Neuronal stem cell (in vitro differentiated cells): Measurements from ENCODE around the gene CAMK4.

Source experiments
- DNase-seq: peaks from one replicate; pipeline ENCODE4 v3.0.0-alpha.2; 2013; ENCODE audit warnings: low spot score
- H2AFZ ChIP-seq: one replicate; pipeline ENCODE4 v1.6.1; 2013; ENCODE audit warnings: mild to moderate bottlenecking, low read length, inconsistent platforms
- H2AK5ac ChIP-seq: 2 replicates; pipeline ENCODE4 v1.6.1; 2013; ENCODE audit warnings: low read depth, mild to moderate bottlenecking, inconsistent platforms, low read length, moderate library complexity, mixed read lengths
- H2BK120ac ChIP-seq: 2 replicates; pipeline ENCODE4 v1.6.1; 2013; ENCODE audit warnings: low read depth, mild to moderate bottlenecking, inconsistent platforms, low read length, moderate library complexity, mixed read lengths
- H2BK12ac ChIP-seq: one replicate; pipeline ENCODE4 v1.6.1; 2013; ENCODE audit warnings: low read length, inconsistent platforms
- H2BK15ac ChIP-seq: 2 replicates; pipeline ENCODE4 v1.6.1; 2013; ENCODE audit warnings: mild to moderate bottlenecking, low read length, inconsistent platforms, mixed read lengths
- H2BK5ac ChIP-seq: one replicate; pipeline ENCODE4 v1.6.1; 2013; ENCODE audit warnings: inconsistent platforms, mild to moderate bottlenecking, low read length, moderate library complexity
- H3K14ac ChIP-seq: one replicate; pipeline ENCODE4 v1.6.1; 2013; ENCODE audit warnings: low read length, inconsistent platforms
- H3K18ac ChIP-seq: 2 replicates; pipeline ENCODE4 v1.6.1; 2013; ENCODE audit warnings: low read length, inconsistent platforms
- H3K23ac ChIP-seq: 2 replicates; pipeline ENCODE4 v1.6.1; 2013; ENCODE audit warnings: low read depth, mild to moderate bottlenecking, mixed read lengths, low read length, inconsistent platforms; ENCODE audit not compliant: poor library complexity
- H3K27ac ChIP-seq: replicated peaks from 3 replicates; pipeline ENCODE4 v1.5.1; 2013; ENCODE audit warnings: low read length, inconsistent platforms
- H3K27me3 ChIP-seq, 3 experiments: 2 replicates each; pipeline ENCODE4 v1.6.1; 2013; ENCODE audit warnings: low read length in 3 of 3, mild to moderate bottlenecking in 2 of 3, inconsistent platforms in 1 of 3, low read depth in 1 of 3, mixed read lengths in 1 of 3, moderate library complexity in 1 of 3; ENCODE audit not compliant: control insufficient read depth in 3 of 3, insufficient read depth in 3 of 3
- H3K36me3 ChIP-seq, 2 donors: replicated peaks in 1 of 2; 2 replicates each; pipeline ENCODE4 v1.6.1; 2013; ENCODE audit warnings: low read length in 2 of 2; ENCODE audit not compliant: control insufficient read depth in 2 of 2, insufficient read depth in 2 of 2
- H3K4ac ChIP-seq: 2 replicates; pipeline ENCODE4 v1.6.1; 2013; ENCODE audit warnings: inconsistent platforms, mild to moderate bottlenecking, low read length, moderate library complexity
- H3K4me1 ChIP-seq, 2 donors: 1 replicate in 1 of 2; 2 replicates in 1 of 2; pipeline ENCODE4 v1.6.1; 2013; ENCODE audit warnings: low read length in 2 of 2, low read depth in 1 of 2; ENCODE audit not compliant: control insufficient read depth in 2 of 2, insufficient read depth in 1 of 2
- H3K4me2 ChIP-seq: one replicate; pipeline ENCODE4 v1.6.1; 2013; ENCODE audit warnings: mild to moderate bottlenecking, low read length, inconsistent platforms; ENCODE audit not compliant: insufficient read depth, poor library complexity, severe bottlenecking
- H3K4me3 ChIP-seq, 2 donors: 2 replicates each; pipeline ENCODE4 v1.5.1; 2013; ENCODE audit warnings: low read length in 2 of 2, mild to moderate bottlenecking in 2 of 2, inconsistent platforms in 1 of 2, moderate library complexity in 1 of 2
- H3K79me1 ChIP-seq: one replicate; pipeline ENCODE4 v1.6.1; 2013; ENCODE audit warnings: low read depth, mild to moderate bottlenecking, inconsistent platforms, low read length, moderate library complexity
- H3K9ac ChIP-seq: one replicate; pipeline ENCODE4 v1.6.1; 2013; ENCODE audit warnings: mild to moderate bottlenecking, low read depth, low read length, inconsistent platforms; ENCODE audit not compliant: poor library complexity
- H3K9me3 ChIP-seq, 2 donors: replicated peaks in 1 of 2; 2 replicates each; pipeline versions ENCODE3 to v1.6.1; 2013; ENCODE audit warnings: low read length in 2 of 2, mild to moderate bottlenecking in 2 of 2, inconsistent platforms in 1 of 2, low read depth in 1 of 2, mixed read lengths in 1 of 2, moderate library complexity in 1 of 2; ENCODE audit not compliant: control insufficient read depth in 2 of 2, insufficient read depth in 1 of 2
- H4K8ac ChIP-seq: one replicate; pipeline ENCODE4 v1.6.1; 2013; ENCODE audit warnings: low read depth, mild to moderate bottlenecking, inconsistent platforms, low read length, moderate library complexity
- H4K91ac ChIP-seq: one replicate; pipeline ENCODE4 v1.6.1; 2013; ENCODE audit warnings: low read length, low read depth, mild to moderate bottlenecking, inconsistent platforms; ENCODE audit not compliant: poor library complexity
- WGBS, 2 donors: extraction: QIAGEN DNeasy Blood & Tissue Kit; methylation state at CpG; one replicate each; pipeline ENCODE4 v1.1.7; 2013; ENCODE audit warnings: missing lambda C conversion rate in 2 of 2, mixed read lengths in 1 of 2; ENCODE audit not compliant: insufficient read length in 2 of 2, insufficient replicate concordance in 1 of 2; ENCODE audit errors: extremely low coverage in 2 of 2; 5-methylcytosine and 5-hydroxymethylcytosine counted together

The CAMK4 gene

GRCh38 chr5:111242606-111243005, 18.4 kb downstream of the CAMK4 start:
- DNase-seq: no peak
- Histone ChIP-seq H3K4me3 (no peak overlapping the region), H3K4me2 (no peak overlapping the region), H2AFZ (no peak overlapping the region), H2BK15ac (no peak overlapping the region), H3K27me3 (no peaks in the 10 kb centered on the region), H3K4me1 (peaks cover 0 to under 1% of the 10 kb centered on the region in 2 donors), H3K14ac (no peak overlapping the region), H3K27ac (no peak overlapping the region), H3K79me1 (no peaks in the 10 kb centered on the region), H3K18ac (no peak overlapping the region), H3K9me3 (no peaks in the 10 kb centered on the region), H3K4ac (no peak overlapping the region), H2AK5ac (no peak overlapping the region), H4K91ac (no peak overlapping the region), H3K23ac (no peak overlapping the region), H2BK5ac (no peak overlapping the region), H2BK120ac (no peak overlapping the region), H4K8ac (no peak overlapping the region), H2BK12ac (no peak overlapping the region), H3K9ac (no peak overlapping the region), H3K36me3 (no peaks in the 10 kb centered on the region)
- WGBS, 2 donors: no CpG with 5 or more reads among the region's 10 CpGs

- H4K91ac ChIP-seq: no peak overlapping the region
- H3K4me3 ChIP-seq: no peak overlapping the region
- H2BK120ac ChIP-seq: no peak overlapping the region
- no peak overlapping the region for H4K8ac ChIP-seq
- no peak overlapping the region for H3K9ac ChIP-seq
- no peak overlapping the region for H2BK5ac ChIP-seq
- no peaks in the 10 kb centered on the region for H3K79me1 ChIP-seq
- no peak overlapping the region for H2AFZ ChIP-seq
- WGBS, 2 donors: no CpG with 5 or more reads among the region's 1 CpG
- no peak for DNase-seq
- no peak overlapping the region for H3K4ac ChIP-seq
- no peaks in the 10 kb centered on the region for H3K4me1 ChIP-seq
- H3K27me3 ChIP-seq: no peaks in the 10 kb centered on the region
- H3K9me3 ChIP-seq: no peaks in the 10 kb centered on the region
- no peak overlapping the region for H3K23ac ChIP-seq
- H3K36me3 ChIP-seq: no peaks in the 10 kb centered on the region
- H3K14ac ChIP-seq: no peak overlapping the region
- no peak overlapping the region for H3K4me2 ChIP-seq
- H3K18ac ChIP-seq: no peak overlapping the region
- no peak overlapping the region for H2BK15ac ChIP-seq
- H3K27ac ChIP-seq: no peak overlapping the region
- no peak overlapping the region for H2AK5ac ChIP-seq
- no peak overlapping the region for H2BK12ac ChIP-seq
These were observed 19.1 kb downstream of the CAMK4 start for GRCh38 chr5:111243318-111243717.

GRCh38 chr5:111245654-111246053, 21.5 kb downstream of the CAMK4 start:
- H3K9ac ChIP-seq: no peak overlapping the region
- H3K36me3 ChIP-seq: no peaks in the 10 kb centered on the region
- no peaks in the 10 kb centered on the region for H3K4me1 ChIP-seq
- H4K91ac ChIP-seq: no peak overlapping the region
- DNase-seq: no peak
- H3K23ac ChIP-seq: no peak overlapping the region
- H2BK5ac ChIP-seq: no peak overlapping the region
- no peaks in the 10 kb centered on the region for H3K27me3 ChIP-seq
- no peak overlapping the region for H3K27ac ChIP-seq
- H3K9me3 ChIP-seq: no peaks in the 10 kb centered on the region
- no peak overlapping the region for H2BK12ac ChIP-seq
- no CpG with 5 or more reads among the region's 2 CpGs for WGBS, 2 donors
- H3K18ac ChIP-seq: no peak overlapping the region
- H3K4me3 ChIP-seq: no peak overlapping the region
- no peak overlapping the region for H2BK15ac ChIP-seq
- H3K14ac ChIP-seq: no peak overlapping the region
- H4K8ac ChIP-seq: no peak overlapping the region
- no peaks in the 10 kb centered on the region for H3K79me1 ChIP-seq
- H3K4ac ChIP-seq: no peak overlapping the region
- no peak overlapping the region for H3K4me2 ChIP-seq
- H2AFZ ChIP-seq: no peak overlapping the region
- no peak overlapping the region for H2BK120ac ChIP-seq
- H2AK5ac ChIP-seq: no peak overlapping the region

GRCh38 chr5:111246459-111246858, 22.3 kb downstream of the CAMK4 start:
- Histone ChIP-seq H2BK15ac (no peak overlapping the region), H4K91ac (no peak overlapping the region), H3K4me2 (no peak overlapping the region), H3K36me3 (no peaks in the 10 kb centered on the region), H3K9ac (no peak overlapping the region), H3K9me3 (no peaks in the 10 kb centered on the region), H2BK5ac (no peak overlapping the region), H3K4me1 (no peaks in the 10 kb centered on the region), H2AK5ac (no peak overlapping the region), H3K27ac (no peak overlapping the region), H3K79me1 (no peaks in the 10 kb centered on the region), H3K27me3 (no peaks in the 10 kb centered on the region), H2AFZ (no peak overlapping the region), H2BK12ac (no peak overlapping the region), H3K14ac (peak overlapping the region; percentile 21), H4K8ac (no peak overlapping the region), H3K4ac (no peak overlapping the region), H2BK120ac (no peak overlapping the region), H3K4me3 (no peak overlapping the region), H3K18ac (no peak overlapping the region), H3K23ac (no peak overlapping the region)
- WGBS, 2 donors: no CpG with 5 or more reads among the region's 1 CpG
- DNase-seq: no peak
